NCI-H2196 treated with DMSO at 0.1 percent for 48 hours (cell line): ENCODE results near the gene DPH7.
"Not testable (repeated sequence)": the region's sequence is repeated elsewhere in the genome, so short reads cannot be mapped to it uniquely, and the experiment has no call there.

Source experiments
- DNase-seq: peaks from one replicate; lab custom pipeline; 2025; ENCODE audit not compliant: unreplicated experiment; lab: John Stamatoyannopoulos, UW

The DPH7 gene

GRCh38 chr9:137578518-137579258 is at the start of gene DPH7:
Gene DPH7, minus strand, starts transcription at chr9:137578925. Its CDS starts 148 bp downstream, at chr9:137578777.
- DNase-seq = peak; percentile 73

- not testable (repeated sequence) for DNase-seq
Measured at GRCh38 chr9:137627406-137627805, 48.7 kb upstream of the DPH7 start.

- DNase-seq = no peak
Measured at GRCh38 chr9:137626464-137626863, 47.7 kb upstream of the DPH7 start.

GRCh38 chr9:137622211-137622610 is 43.5 kb upstream of the DPH7 start:
- DNase-seq = not testable (repeated sequence)

GRCh38 chr9:137621131-137621757 is 42.5 kb upstream of the DPH7 start:
- DNase-seq = no peak

- no peak for DNase-seq
Measured at GRCh38 chr9:137620581-137620980, 41.9 kb upstream of the DPH7 start.

GRCh38 chr9:137620048-137620405 is 41.3 kb upstream of the DPH7 start:
- no peak for DNase-seq

GRCh38 chr9:137619240-137620047 is 40.7 kb upstream of the DPH7 start:
- DNase-seq = no peak

- DNase-seq = peak; percentile 79
Measured at GRCh38 chr9:137618105-137619067, 39.7 kb upstream of the DPH7 start, which contains the start of gene EHMT1. Gene EHMT1, plus strand, starts transcription at chr9:137619005. Its CDS starts 24 bp downstream, at chr9:137619029.

GRCh38 chr9:137615387-137615871 is 36.7 kb upstream of the DPH7 start:
- DNase-seq = no peak

- no peak for DNase-seq
Measured at GRCh38 chr9:137614631-137615386, 36.1 kb upstream of the DPH7 start.

- no peak for DNase-seq
Measured at GRCh38 chr9:137613738-137614523, 35.2 kb upstream of the DPH7 start.

- DNase-seq = no peak
Measured at GRCh38 chr9:137613259-137613658, 34.5 kb upstream of the DPH7 start.

- no peak for DNase-seq
Measured at GRCh38 chr9:137612741-137613142, 34.0 kb upstream of the DPH7 start.

GRCh38 chr9:137611623-137612609 is 33.2 kb upstream of the DPH7 start:
- DNase-seq = peak; percentile 81

- DNase-seq = no peak
Measured at GRCh38 chr9:137610944-137611343, 32.2 kb upstream of the DPH7 start.

- DNase-seq = no peak
Measured at GRCh38 chr9:137607141-137607857, 28.6 kb upstream of the DPH7 start.
